Measurements from ENCODE around the gene ADAMTS9.

GRCh38 chr3:64685331-64685799 lies 2.4 kb downstream of the ADAMTS9 start:
- no peak for TF ChIP-seq CTCF (IDR thresholded peaks at IDR 0.05)
- no peak for TF ChIP-seq EP300 (IDR thresholded peaks at IDR 0.05)
- no peak for TF ChIP-seq POLR2A (IDR thresholded peaks at IDR 0.05)
- TF ChIP-seq POLR2AphosphoS5 (IDR thresholded peaks at IDR 0.05): no peak

Measured in upper lobe of left lung (tissue), 4 donors.